Panc1 (cell line): ENCODE data around the gene SUPT20HL2. TPM values are rescaled to one million over a fixed set of nuclear protein-coding genes. Genes with fewer than 3 reads are reported as not detected.
"Not testable (repeated sequence)": the region's sequence is repeated elsewhere in the genome, so short reads cannot be mapped to it uniquely, and the experiment has no call there.

ENCODE experiments used
- ATAC-seq: fragments of 200-7000 bp; cut with Tn5 transposase; 2 replicates; pipeline ENCODE4 v1.9.1; 2020; ENCODE audit warnings: mild to moderate bottlenecking, moderate library complexity
- BruUV-seq: library from RNA; stranded (reverse); fragments of 400-500 nt; replicated peaks from 2 replicates; lab custom pipeline; 2021; lab: Mats Ljungman, UMichigan
- CTCF ChIA-PET: fragments of 300-600 bp; sonication (Branson Sonifier 250); formaldehyde crosslinking; loops from one replicate; lab custom pipeline; 2022; ENCODE audit warnings: antibody characterized with exemption; lab: Charles Lee
- POLR2A ChIA-PET: fragments of 300-600 bp; sonication (Branson Sonifier 250); formaldehyde crosslinking; loops from one replicate; lab custom pipeline; 2022; ENCODE audit warnings: antibody characterized with exemption; lab: Charles Lee
- DNase-seq: peaks from one replicate; pipeline ENCODE4 v3.0.0-alpha.2; 2010; ENCODE audit warnings: low read depth, low spot score
- H3K27ac ChIP-seq: 2 replicates; pipeline ENCODE4 v1.5.1; 2011; ENCODE audit warnings: mild to moderate bottlenecking, low read length, inconsistent platforms
- H3K27me3 ChIP-seq: fragments of 200-500 bp; sonication (Bioruptor generic); 2 replicates; pipeline ENCODE4 v1.6.0; 2014; ENCODE audit warnings: low read length, inconsistent platforms; ENCODE audit not compliant: control insufficient read depth, insufficient read depth
- H3K36me3 ChIP-seq: fragments of 200-500 bp; sonication (Bioruptor generic); 2 replicates; pipeline ENCODE4 v1.5.1; 2014; ENCODE audit warnings: inconsistent platforms, mild to moderate bottlenecking, low read length, moderate library complexity; ENCODE audit not compliant: control insufficient read depth, insufficient read depth
- H3K4me1 ChIP-seq: 2 replicates; pipeline ENCODE4 v1.5.1; 2011; ENCODE audit warnings: inconsistent platforms, mild to moderate bottlenecking, low read length, moderate library complexity; ENCODE audit not compliant: control insufficient read depth, insufficient read depth
- H3K4me3 ChIP-seq, 2 experiments: 2 replicates each; pipeline ENCODE4 v1.5.1; 2011 to 2012; ENCODE audit warnings: low read depth in 2 of 2, low read length in 2 of 2, mild to moderate bottlenecking in 2 of 2, inconsistent platforms in 1 of 2, moderate library complexity in 1 of 2
- H3K9me3 ChIP-seq: fragments of 200-500 bp; sonication (Bioruptor generic); 2 replicates; pipeline ENCODE4 v1.5.1; 2014; ENCODE audit warnings: low read depth, mild to moderate bottlenecking, inconsistent platforms, low read length, moderate library complexity; ENCODE audit not compliant: control insufficient read depth, insufficient read depth
- CTCF ChIP-seq: fragments of 450-650 bp; IDR thresholded peaks from 2 replicates; pipeline ENCODE4 v1.5.1; 2017; ENCODE audit warnings: mild to moderate bottlenecking
- POLR2AphosphoS5 ChIP-seq: IDR thresholded peaks from 2 replicates; pipeline ENCODE4 v1.6.1; 2012; ENCODE audit warnings: mild to moderate bottlenecking, low read depth, low read length, moderate library complexity
- REST ChIP-seq, 2 experiments: IDR thresholded peaks; 2 replicates each; pipeline ENCODE4 v1.6.1; 2011 to 2012; ENCODE audit warnings: low read depth in 2 of 2, control low read depth in 1 of 2, low read length in 1 of 2, mild to moderate bottlenecking in 1 of 2, moderate library complexity in 1 of 2; ENCODE audit not compliant: insufficient read depth in 1 of 2
- SIN3A ChIP-seq: IDR thresholded peaks from 2 replicates; pipeline ENCODE4 v1.6.1; 2012; ENCODE audit warnings: low read depth, mild to moderate bottlenecking, low read length, moderate library complexity, borderline replicate concordance; ENCODE audit not compliant: insufficient read depth
- TCF7L2 ChIP-seq: IDR thresholded peaks from 2 replicates; pipeline ENCODE4 v1.6.1; 2011; ENCODE audit warnings: mild to moderate bottlenecking, low read depth, low read length, inconsistent platforms
- in situ Hi-C: cut with HindIII; loops from 2 replicates; pipeline ENCODE4 v1.10.0; 2016; ENCODE audit warnings: low sequenced_read_pairs, low pct_unique_long_range_greater_than_20kb
- intact Hi-C: fragments of 100-400 bp; cut with micrococcal nuclease; formaldehyde crosslinking; loops from one replicate; pipeline ENCODE4 v1.10.0; 2022; ENCODE audit not compliant: unreplicated experiment
- total RNA-seq: library from RNA; stranded (reverse); gene quantifications from one replicate; pipeline ENCODE4 v1.2.1, GENCODE V29; 2021; ENCODE audit not compliant: unreplicated experiment

SUPT20HL2 gene
- total RNA-seq, 1 experiment from 2014 or later, result not detected

- POLR2A ChIA-PET, ATAC-seq, in situ Hi-C loops, CTCF ChIA-PET, H3K27ac ChIP-seq, H3K4me3 ChIP-seq, intact Hi-C loops, H3K36me3 ChIP-seq, H3K9me3 ChIP-seq, H3K4me1 ChIP-seq, H3K27me3 ChIP-seq, DNase-seq, BruUV-seq: not testable (repeated sequence)
Observed at GRCh38 chrX:24308803-24309202, 5.1 kb downstream of the SUPT20HL2 start.

GRCh38 chrX:24306440-24306839 is 7.4 kb downstream of the SUPT20HL2 start:
- TF ChIP-seq TCF7L2, result no peak
- TF ChIP-seq REST (IDR thresholded peaks at IDR 0.05; ENCODE audit: insufficient read depth in 1 of 2, low read depth in 2 of 2, low read length in 1 of 2), result no peak
- TF ChIP-seq POLR2AphosphoS5, result no peak
- TF ChIP-seq CTCF, result no peak
- no peak for TF ChIP-seq SIN3A
- no peak for ATAC-seq
- BruUV-seq, result no TSS peak
- intact Hi-C loops (no loop called here), in situ Hi-C loops (no loop called here)
- ChIA-PET CTCF (no interaction called here), POLR2A (interaction anchor here (0.6 to 0.7 kb wide), 2 partner anchors 9 to 162 kb away, joined by 3 to 7 read pairs; no protein-coding TSS in a partner anchor)
- H3K27me3 ChIP-seq, result no peaks in the 10 kb centered on the region
- no peaks in the 10 kb centered on the region for H3K9me3 ChIP-seq
- no peak for DNase-seq
- no peaks in the 10 kb centered on the region for H3K36me3 ChIP-seq
- no peaks in the 10 kb centered on the region for H3K4me1 ChIP-seq
- H3K27ac ChIP-seq, result no peak overlapping the region
- no peak overlapping the region for H3K4me3 ChIP-seq

- Histone ChIP-seq H3K4me1 (no peaks in the 10 kb centered on the region), H3K4me3 (no peak overlapping the region), H3K27me3 (no peaks in the 10 kb centered on the region), H3K36me3 (no peaks in the 10 kb centered on the region), H3K27ac (no peak overlapping the region), H3K9me3 (no peaks in the 10 kb centered on the region)
- TF ChIP-seq REST (IDR thresholded peaks at IDR 0.05; ENCODE audit: insufficient read depth in 1 of 2, low read depth in 2 of 2, low read length in 1 of 2) (no peak), SIN3A (no peak), POLR2AphosphoS5 (no peak), CTCF (no peak), TCF7L2 (no peak)
- intact Hi-C loops (no loop called here), in situ Hi-C loops (no loop called here)
- DNase-seq (no peak), ATAC-seq (no peak)
- no TSS peak for BruUV-seq
- ChIA-PET CTCF (no interaction called here), POLR2A (interaction anchor here (0.6 to 0.7 kb wide), 2 partner anchors 9 to 161 kb away, joined by 3 to 7 read pairs; no protein-coding TSS in a partner anchor)
Observed at GRCh38 chrX:24305905-24306304, 8.0 kb downstream of the SUPT20HL2 start.
